GM18870 (cell line): Measurements from ENCODE around the gene GAK.

Source experiments
- ATAC-seq: cut with Tn5 transposase; IDR thresholded peaks from one replicate; pipeline ENCODE4 v1.9.1; 2021; ENCODE audit warnings: moderate library complexity; ENCODE audit not compliant: unreplicated experiment

The GAK gene

DNA sequence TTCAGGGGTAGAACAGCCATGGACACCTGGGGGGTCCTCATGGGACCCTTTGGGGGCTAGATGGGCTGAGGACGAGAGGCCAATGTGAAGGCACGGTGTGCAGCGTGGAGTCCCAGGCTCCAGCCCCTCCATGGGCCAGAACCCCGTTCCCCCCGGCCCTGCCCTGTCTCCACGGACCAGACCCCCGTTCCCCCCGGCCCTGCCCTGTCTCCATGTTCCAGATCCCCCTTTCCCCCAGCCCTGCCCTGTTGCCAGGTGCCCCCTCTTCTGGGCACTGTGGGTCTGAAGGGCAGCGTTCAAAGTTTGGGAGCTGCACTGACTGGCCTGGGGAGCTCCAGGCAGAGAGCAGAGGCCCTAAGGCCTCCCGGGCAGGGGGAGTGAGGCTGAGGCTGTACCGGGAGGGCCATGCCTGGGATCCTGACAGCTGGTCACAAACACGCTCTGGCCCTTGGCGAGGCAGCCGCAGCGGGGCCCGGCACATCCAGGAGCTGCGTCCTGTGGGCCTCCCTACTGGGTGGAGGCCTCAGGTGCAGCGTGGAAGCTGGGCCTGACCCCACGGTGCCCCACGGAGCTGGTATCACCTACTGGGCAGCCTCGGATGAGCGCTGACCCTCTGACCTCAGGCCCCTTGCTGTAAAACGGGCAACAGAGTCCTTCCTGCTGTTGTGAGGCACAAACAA lies 32.4 kb upstream of the GAK start:
- ATAC-seq: no peak

DNA sequence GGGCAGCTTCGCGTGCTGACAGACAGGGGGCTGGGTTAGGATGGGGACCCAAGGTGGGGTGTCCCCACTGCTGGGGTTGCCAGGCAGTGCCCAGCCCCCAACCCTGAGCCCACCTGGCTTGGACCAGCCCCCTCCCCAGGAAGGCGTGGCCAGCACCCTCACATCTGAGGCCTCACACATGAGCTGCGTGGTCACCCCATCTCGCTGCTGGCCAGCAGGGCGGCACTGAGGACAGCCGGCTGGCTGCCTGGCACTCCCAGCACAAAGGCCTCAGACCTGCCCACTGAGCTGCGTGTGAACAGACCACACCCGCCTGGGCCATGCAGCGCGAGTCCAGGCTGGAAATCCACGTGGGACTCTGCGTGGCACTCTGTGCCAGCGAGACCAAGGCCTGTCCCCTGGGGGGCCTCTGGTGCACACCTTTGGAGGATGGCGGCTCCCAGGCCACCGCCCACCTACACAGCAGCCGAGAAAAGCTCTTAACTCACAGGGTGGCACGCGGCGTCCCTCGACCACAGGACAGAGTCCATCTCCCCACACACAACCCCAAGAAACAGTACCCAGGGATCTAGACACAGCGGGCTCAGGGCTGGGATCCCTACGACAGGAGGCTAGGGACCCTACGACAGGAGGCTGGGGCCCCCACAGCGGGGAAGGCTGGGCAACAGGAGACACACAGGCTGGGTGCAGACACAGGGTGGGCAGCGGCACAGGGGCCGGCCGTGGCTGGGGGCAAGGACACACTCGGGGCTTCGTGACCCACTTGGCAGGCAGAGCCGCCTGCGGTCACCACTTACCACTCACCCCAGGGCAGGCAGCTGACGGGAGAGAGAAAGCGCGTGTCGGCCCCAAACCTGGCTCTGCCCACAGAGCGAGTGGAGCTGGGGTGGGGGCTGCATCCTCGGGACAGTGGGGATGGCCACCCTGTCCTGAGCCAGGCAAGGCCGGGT lies 31.4 kb upstream of the GAK start:
- no peak for ATAC-seq

DNA sequence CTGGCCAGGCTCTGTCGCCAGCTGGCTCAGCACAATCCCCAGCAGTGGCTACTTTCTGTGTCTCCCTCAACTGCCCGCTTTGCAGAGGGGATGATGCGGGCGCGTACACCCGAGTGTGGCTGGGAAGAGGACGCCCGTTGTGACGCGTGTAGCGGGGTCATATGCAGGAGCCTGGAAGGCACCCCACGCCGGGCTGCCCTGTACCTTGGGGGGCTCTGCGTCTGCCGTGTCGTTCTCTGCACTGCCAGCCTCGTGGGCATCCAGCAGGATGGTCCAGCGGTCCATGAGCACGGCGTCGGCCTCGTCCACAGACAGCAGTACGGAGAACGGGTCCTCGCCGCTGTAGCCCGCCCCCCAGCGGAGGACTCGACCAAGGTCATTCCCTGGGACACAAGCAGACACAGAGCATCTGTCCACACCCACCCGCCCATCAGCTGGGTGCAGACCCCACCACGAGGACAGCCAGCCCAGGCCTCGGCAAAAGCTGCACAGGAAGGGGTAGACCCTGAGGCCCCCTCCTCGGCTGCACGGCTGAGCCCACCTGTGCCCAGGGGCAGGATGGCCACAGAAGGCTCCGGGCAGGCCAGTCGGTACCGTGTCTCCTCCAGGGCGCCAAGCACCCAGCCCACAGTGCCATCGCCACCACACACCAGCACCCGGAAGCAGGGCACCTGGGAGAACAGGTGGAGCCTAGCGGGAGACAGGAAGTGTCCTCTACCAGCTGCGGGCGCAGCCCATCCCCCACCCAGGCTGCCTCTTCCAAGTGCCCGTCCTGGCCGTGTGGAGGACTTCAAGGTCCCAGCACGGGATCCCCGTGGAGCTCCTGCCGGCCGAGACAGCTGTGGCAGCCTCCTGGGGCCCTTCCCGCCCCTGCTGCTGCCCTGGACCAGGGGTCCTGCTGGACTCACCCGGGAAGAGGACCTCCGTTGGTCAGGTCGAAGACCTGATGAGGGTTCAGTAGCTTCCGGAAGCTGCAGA lies 30.4 kb upstream of the GAK start:
- no peak for ATAC-seq

DNA sequence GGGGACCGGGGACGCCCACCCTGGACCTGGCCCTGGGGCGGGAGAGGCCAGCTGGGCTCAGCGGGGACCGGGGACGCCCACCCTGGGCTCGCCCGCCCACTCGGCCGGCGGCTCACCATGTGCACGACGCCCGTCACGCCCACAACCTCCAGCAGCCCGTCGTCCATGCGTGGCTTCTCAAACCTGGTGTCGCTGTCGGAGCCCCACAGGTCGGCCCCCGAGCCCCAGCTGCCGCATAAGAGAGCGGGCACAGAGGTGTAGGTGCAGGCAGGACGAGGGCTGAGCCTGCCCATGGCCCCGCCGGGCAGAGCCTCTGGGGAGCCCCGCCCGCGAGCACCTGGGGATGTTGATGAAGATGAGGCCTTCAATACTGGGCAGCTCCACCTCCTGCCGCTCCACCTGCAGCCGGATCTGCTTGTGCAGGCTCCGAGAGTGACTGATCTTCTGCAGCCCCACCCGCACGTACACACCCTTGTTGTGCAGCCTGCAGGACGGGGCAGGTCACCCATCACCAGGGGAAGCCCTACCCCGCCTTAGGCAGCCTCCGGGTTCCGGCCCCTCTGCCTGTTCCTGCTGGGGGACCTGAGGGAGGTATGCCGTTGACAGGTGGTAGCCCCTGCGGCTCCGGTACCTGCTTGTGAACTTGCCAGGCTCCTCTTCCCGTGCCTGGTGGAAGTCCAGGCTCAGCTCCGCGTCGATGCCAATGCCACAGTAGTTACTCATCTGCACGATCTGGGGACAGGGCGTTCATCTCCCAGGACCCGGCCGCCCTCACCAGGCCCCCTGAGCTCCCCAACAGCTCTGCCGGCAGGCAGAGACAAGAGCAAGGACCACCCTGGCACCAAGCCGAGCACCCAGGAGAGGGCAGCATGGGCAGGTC lies 29.5 kb upstream of the GAK start:
- no peak for ATAC-seq

DNA sequence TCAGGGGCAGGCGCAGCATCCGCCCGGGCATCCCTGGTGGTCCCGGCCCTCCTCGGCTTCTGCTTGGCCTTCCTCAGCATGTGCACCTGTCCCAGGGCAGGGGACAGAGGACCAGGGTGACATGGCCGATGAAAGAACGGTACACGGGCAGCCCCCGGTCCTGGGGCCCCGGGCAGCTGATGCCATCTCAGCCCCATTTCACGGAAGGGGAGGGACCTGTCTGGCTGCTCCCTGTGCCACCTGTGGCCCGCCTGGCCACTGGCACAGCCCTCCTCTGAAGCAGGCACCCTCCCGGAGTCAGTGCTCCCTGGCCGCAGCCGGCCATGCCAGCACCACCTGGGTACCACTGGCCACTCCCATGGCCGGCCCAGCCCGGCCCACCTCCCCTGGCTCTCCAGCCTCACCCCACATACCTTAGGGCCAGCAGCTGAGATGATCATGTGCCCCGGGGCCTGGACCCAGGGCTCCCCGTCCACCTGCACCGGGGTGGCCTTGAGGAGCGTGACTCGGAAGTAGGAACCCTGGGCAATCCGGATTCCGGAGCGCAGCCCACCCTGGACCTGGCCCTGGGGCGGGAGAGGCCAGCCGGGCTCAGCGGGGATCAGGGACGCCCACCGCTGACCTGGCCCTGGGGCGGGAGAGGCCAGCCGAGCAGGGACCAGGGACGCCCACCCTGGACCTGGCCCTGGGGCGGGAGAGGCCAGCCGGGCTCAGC lies 28.7 kb upstream of the GAK start:
- ATAC-seq: no peak

DNA sequence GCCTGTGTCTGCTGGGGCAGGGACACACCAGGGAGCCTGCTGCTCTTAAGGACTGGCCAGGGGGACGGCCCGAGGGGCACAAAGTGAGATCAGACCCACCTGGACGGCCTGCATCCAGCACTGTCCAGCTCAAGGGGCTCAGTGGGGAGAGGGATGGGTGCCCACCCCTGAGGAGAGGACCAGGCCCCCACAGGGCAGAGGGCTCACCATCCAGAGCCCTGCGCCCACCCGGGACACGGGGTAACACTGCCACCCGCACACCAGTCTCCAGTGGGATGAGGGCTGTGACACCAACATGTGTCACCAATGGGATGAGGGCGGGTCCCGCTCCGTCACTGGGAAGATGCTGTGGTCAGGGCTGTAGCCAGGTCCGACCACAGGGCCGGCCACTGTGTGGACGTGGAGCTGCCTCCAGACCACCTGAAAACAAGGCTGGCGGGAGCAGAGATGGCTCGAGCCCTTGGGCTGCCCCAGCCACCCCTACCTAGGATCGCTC lies 28.1 kb upstream of the GAK start:
- ATAC-seq: no peak

DNA sequence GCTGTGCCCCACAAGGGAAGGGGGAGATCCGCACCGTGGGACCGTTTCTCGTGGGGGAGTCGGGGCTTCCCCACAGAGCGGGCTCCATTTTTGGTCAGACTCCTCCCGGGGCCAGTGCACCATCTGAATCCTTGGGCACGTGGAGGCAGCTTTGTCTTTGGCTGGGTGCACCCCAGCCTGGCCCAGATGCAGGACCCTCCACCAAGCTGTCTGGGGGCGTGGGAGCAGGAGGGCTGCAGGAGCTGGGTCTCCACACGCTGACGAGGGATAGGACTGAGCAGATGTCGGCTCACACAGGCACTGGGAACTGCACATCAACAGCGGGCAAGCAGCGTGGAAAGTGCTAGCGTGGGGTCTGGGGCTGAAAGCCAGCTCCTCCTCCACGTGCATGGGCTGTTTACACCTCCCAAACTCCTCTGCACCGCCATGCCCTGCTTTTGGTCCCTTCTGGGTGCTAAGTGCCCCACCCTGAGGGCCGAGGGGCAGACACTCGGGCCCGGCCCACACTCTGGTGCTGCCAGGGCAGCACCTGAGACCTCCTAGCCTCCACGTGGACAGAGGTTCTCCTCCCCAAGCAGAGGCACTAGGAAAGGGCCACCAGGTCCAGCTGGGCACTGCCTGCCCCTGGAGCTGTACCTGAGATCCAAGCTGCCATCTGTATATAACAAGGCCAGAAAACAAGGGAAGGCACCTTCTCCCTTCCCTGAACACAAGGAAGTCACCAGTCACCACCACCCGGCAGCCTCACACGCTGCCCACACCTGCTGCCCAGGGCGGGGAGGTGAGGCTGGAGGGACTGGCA lies 27.4 kb upstream of the GAK start:
- no peak for ATAC-seq

DNA sequence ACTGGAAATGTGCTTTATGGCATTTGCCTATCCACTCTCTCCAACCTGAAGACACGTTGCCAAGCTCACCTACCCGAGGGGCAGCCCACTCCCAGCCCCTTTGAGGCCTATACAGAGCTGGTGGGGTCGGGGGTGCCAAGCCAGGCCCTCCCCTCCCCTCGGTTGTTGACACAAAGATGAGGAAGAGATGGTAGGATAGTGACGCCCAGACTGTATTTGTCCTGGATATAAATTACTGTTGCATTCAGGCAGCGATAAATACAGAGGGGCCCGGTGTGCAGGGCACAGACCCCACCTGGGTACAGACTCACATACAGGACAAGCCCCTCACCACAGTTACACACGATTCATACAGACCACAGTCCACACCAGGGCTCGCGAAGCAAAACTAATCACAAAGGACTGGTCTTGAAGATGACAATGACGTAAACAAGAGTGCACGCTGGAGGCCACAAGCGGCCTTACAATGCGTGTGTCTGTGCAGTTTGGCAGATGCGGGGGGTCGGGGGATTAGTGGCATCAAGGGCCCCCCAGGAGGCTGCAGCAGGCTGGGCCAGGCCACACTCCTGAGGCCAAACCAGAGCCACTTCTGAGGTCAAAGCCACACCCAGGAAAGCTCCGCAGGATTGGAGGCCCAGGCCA lies 26.7 kb upstream of the GAK start:
- ATAC-seq: no peak

DNA sequence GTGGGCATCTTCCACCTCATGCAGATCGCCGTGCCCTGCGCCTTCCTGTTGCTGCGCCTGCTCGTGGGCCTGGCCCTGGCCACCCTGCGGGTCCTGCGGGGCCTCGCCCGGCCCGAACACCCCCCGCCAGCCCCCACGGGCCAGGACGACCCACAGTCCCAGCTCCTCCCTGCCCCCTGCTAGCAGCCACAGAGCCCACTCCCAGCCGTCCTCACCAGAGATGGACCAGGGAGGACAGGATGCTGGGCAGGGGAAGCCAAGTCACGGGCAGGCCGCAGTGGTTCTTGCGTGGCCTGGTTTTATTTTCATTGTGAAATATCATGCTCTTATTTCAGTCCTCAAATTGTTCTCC lies 26.2 kb upstream of the GAK start:
- no peak for ATAC-seq

DNA sequence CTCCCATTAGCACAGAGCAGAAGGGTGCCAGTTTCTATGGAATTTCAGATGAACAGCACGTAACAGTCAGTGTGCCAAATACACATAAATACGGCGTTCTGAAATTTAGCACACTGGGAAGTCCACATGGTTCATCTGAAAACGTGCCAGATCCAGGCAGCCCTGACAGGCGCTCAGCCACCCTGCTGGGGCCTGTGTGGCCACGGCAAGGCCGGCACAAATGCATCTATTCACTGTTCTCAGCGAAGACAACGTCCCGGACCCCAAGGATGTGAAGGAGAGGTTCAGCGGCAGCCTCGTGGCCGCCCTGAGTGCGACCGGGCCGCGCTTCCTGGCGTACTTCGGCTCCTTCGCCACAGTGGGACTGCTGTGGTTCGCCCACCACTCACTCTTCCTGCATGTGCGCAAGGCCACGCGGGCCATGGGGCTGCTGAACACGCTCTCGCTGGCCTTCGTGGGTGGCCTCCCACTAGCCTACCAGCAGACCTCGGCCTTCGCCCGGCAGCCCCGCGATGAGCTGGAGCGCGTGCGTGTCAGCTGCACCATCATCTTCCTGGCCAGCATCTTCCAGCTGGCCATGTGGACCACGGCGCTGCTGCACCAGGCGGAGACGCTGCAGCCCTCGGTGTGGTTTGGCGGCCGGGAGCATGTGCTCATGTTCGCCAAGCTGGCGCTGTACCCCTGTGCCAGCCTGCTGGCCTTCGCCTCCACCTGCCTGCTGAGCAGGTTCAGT lies 25.6 kb upstream of the GAK start:
- no peak for ATAC-seq

DNA sequence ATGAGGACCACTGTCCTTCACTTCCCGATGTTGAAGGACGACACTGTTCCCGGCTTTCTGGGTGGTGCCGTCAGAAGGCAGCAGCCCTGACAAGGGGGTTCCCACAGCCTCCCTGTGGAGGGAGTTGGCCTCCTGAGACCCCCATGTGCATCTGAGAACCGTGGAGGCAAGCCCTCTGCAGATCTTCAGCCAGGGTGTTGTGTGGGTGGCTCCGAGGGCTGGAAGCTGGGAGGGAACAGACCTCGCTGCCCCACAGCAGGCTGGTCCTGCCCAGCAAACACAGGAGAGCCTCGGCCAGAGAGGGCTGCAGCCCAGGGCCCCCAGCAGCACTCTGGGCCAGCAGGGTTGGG lies 25.1 kb upstream of the GAK start:
- ATAC-seq: no peak

DNA sequence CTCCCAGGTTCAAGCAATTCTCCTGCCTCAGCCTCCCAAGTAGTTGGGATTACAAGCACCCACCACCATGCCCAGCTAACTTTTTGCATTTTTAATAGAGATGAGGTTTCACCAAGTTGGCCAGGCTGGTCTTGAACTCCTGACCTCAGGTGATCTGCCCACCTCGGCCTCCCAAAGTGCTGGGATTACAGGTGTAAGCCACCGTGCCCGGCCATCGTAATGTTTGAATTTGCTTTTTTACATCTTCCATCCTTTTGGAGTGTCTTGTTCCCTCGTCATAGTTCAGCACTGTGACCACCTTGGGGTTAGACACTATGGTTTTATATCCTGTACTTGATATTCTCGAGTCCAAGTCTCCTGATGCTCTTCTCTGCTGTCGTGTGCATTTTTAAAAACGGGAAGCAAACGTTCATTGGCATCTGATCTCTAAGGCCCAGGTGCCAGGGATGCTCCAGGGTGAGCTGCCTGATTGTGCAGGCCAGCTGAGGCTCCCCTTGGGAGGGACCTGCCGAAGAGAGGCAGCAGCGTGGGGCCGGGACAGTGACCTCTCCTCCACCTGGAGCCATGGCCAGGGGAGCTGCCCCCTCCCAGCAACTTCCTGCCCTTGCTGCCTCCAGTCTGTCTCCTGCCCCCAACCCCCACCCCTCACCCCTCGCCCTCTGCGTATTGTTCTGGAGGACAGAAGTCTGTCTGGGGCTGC lies 24.6 kb upstream of the GAK start:
- ATAC-seq: no peak

DNA sequence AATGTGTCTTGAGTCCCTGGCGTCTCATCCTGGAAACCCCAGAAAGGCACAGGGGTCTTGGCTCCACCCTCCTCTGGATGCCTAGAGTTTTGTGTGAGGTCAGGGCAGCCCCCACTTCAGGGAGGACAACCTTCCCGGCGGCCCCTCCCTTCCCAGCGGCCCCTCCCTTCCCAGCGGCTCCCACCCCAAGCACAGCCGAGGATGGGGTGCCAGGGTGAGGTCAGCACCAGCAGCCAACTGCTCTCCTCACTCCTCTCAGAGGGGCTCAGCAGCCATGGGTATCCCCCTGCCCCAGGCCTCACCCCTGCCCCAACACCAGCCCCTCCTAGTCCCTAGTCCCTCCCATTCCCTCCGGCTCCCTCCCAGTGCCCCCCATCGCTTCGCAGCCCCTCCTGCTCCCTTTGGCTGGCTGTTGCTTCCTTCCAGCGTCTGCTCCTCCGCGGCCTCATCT lies 23.8 kb upstream of the GAK start:
- ATAC-seq: no peak

DNA sequence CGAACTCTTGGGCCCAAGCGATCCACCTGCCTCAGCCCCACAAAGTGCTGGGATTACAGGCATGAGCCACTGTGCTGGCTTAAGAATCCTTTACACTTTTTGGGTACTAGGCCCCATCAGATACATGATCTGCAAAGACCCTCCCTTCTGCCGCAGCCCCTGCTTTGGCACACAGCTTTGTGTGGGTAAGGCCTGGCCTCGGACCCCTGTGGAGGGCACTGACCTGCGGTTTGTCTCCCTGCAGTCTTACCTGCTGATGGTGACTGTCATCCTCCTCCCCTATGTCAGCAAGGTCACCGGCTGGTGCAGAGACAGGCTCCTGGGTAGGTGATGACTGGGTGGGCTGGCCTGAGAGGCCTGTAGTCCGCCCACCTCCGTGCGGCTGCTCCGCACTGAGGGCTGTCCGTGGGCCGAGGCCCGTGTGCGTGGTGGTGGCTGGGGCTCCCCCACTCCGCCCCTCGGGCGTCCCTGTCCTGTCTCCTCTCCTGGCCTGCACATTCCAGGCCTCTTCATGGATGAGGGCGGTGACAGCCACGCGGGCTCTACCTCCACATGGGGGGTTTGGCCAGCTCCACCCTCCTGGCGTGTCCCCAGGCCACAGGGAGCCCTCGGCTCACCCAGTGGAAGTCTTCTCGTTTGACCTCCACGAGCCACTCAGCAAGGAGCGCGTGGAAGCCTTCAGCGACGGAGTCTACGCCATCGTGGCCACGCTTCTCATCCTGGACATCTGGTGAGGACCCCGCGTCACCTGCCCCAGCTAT lies 23.2 kb upstream of the GAK start:
- ATAC-seq: no peak

DNA sequence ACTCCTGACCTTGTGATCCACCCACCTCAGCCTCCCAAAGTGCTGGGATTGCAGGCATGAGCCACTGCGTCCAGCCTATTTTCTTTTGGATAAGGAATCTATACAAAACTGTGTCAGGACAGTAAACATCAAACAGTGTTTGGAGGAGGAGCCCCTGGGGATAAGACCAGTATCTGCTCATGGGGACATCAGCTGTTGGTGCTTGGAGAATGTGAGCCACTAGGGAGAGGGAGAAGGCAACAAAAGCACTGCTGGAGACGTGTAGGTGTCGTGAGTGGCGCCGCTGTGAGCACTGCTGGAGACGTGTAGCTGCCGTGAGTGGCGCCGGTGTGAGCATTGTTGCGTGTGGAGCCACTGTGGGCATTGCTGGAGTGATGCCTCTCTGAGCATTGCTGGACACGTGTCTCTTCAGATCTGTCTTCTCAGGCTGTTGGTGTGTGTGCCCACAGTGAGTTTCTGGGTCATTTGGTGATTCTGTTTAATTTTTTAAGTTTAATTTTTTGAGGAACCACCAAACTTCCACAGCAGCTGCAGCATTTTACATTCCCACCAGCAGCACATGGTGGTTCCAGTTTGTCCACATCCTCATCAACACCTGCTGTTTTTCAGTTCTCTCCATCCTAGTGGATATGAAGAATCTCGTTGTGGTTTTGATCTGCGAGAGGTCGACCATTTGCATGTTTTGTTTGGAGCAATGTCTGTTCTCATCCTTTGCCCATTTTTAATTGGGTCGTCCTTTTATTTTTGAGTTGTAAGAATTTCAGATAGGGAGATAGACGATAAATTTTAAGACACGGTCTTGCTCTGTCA lies 22.3 kb upstream of the GAK start:
- no peak for ATAC-seq
